ENCODE data around the gene PPP1R12A.
A peak's percentile ranks its signal among the peaks of the same experiment; 100 is the strongest.

PPP1R12A gene

GRCh38 chr12:79834712-79835376 lies 100.1 kb downstream of the PPP1R12A start:
- H3K79me2 ChIP-seq = peaks cover 31% of the 10 kb centered on the region
- H3K27me3 ChIP-seq (ENCODE audit: control insufficient read depth, insufficient read depth, low read length) = no peaks in the 10 kb centered on the region
- no peak overlapping the region for H3K4me2 ChIP-seq (ENCODE audit: low read length)
- no peak for TF ChIP-seq CTCF (IDR thresholded peaks at IDR 0.05)
- no peak overlapping the region for H3K4me3 ChIP-seq (ENCODE audit: low read depth, low read length)
- peak overlapping the region; percentile 25 for H3K27ac ChIP-seq
- H3K36me3 ChIP-seq (ENCODE audit: control insufficient read depth, insufficient read depth, low read length) = no peaks in the 10 kb centered on the region
- no peaks in the 10 kb centered on the region for H3K9me3 ChIP-seq (ENCODE audit: control insufficient read depth, low read length)
- H3K9ac ChIP-seq = no peak overlapping the region
- peaks cover 14% of the 10 kb centered on the region for H3K4me1 ChIP-seq
- no peak overlapping the region for H2AFZ ChIP-seq

- Histone ChIP-seq H2AFZ (no peak overlapping the region), H3K9me3 (ENCODE audit: control insufficient read depth, low read length) (no peaks in the 10 kb centered on the region), H3K36me3 (ENCODE audit: control insufficient read depth, insufficient read depth, low read length) (no peaks in the 10 kb centered on the region), H3K27me3 (ENCODE audit: control insufficient read depth, insufficient read depth, low read length) (no peaks in the 10 kb centered on the region), H3K4me1 (peaks cover 12% of the 10 kb centered on the region), H3K79me2 (peaks cover 17% of the 10 kb centered on the region), H3K27ac (no peak overlapping the region), H3K4me2 (ENCODE audit: low read length) (no peak overlapping the region), H3K9ac (no peak overlapping the region), H3K4me3 (ENCODE audit: low read depth, low read length) (no peak overlapping the region)
- TF ChIP-seq CTCF (IDR thresholded peaks at IDR 0.05) = no peak
Observed at GRCh38 chr12:79830440-79830839, 104.5 kb downstream of the PPP1R12A start.

- H3K27me3 ChIP-seq (ENCODE audit: control insufficient read depth, insufficient read depth, low read length) = no peaks in the 10 kb centered on the region
- H3K4me1 ChIP-seq = peaks cover 5% of the 10 kb centered on the region
- H2AFZ ChIP-seq = no peak overlapping the region
- H3K27ac ChIP-seq = no peak overlapping the region
- H3K9ac ChIP-seq = no peak overlapping the region
- peaks cover 6% of the 10 kb centered on the region for H3K79me2 ChIP-seq
- TF ChIP-seq CTCF (IDR thresholded peaks at IDR 0.05) = no peak
- no peak overlapping the region for H3K4me2 ChIP-seq (ENCODE audit: low read length)
- H3K4me3 ChIP-seq (ENCODE audit: low read depth, low read length) = no peak overlapping the region
- no peaks in the 10 kb centered on the region for H3K36me3 ChIP-seq (ENCODE audit: control insufficient read depth, insufficient read depth, low read length)
- H3K9me3 ChIP-seq (ENCODE audit: control insufficient read depth, low read length) = no peaks in the 10 kb centered on the region
Observed at GRCh38 chr12:79828924-79829323, 106.0 kb downstream of the PPP1R12A start.

GRCh38 chr12:79827484-79827883 lies 107.4 kb downstream of the PPP1R12A start:
- Histone ChIP-seq H3K79me2 (no peaks in the 10 kb centered on the region), H3K9ac (no peak overlapping the region), H3K4me1 (peaks cover 5% of the 10 kb centered on the region), H3K4me3 (ENCODE audit: low read depth, low read length) (no peak overlapping the region), H3K36me3 (ENCODE audit: control insufficient read depth, insufficient read depth, low read length) (no peaks in the 10 kb centered on the region), H3K27me3 (ENCODE audit: control insufficient read depth, insufficient read depth, low read length) (no peaks in the 10 kb centered on the region), H3K9me3 (ENCODE audit: control insufficient read depth, low read length) (no peaks in the 10 kb centered on the region), H3K27ac (no peak overlapping the region), H3K4me2 (ENCODE audit: low read length) (no peak overlapping the region), H2AFZ (no peak overlapping the region)
- TF ChIP-seq CTCF (IDR thresholded peaks at IDR 0.05) = no peak
